Stimulated activated naive CD4-positive, alpha-beta T cell treated with Interleukin-2 at 50 U/mL for 16 hours (primary cell): ENCODE data around the gene NPSR1.
"Not testable (repeated sequence)": the region's sequence is repeated elsewhere in the genome, so short reads cannot be mapped to it uniquely, and the experiment has no call there.

Experiments
- DNase-seq: peaks from one replicate; lab custom pipeline; 2025; lab: John Stamatoyannopoulos, UW

Gene NPSR1

GRCh38 chr7:34835901-34836600 is 178.0 kb downstream of the NPSR1 start:
- DNase-seq, result no peak

- DNase-seq, result no peak
Measured at GRCh38 chr7:34837316-34837715, 179.3 kb downstream of the NPSR1 start.

GRCh38 chr7:34837801-34838201 is 179.8 kb downstream of the NPSR1 start:
- no peak for DNase-seq

GRCh38 chr7:34838329-34838728 is 180.3 kb downstream of the NPSR1 start:
- no peak for DNase-seq

- DNase-seq, result no peak
Measured at GRCh38 chr7:34839645-34840044, 181.6 kb downstream of the NPSR1 start.

GRCh38 chr7:34840176-34840785 is 182.3 kb downstream of the NPSR1 start:
- DNase-seq, result no peak

- DNase-seq, result no peak
Measured at GRCh38 chr7:34841326-34841725, 183.3 kb downstream of the NPSR1 start.

GRCh38 chr7:34842782-34843181 is 184.8 kb downstream of the NPSR1 start:
- no peak for DNase-seq

- DNase-seq, result no peak
Measured at GRCh38 chr7:34844406-34844805, 186.4 kb downstream of the NPSR1 start.

- DNase-seq, result no peak
Measured at GRCh38 chr7:34844936-34845665, 187.1 kb downstream of the NPSR1 start.

GRCh38 chr7:34845666-34846361 is 187.8 kb downstream of the NPSR1 start:
- no peak for DNase-seq

GRCh38 chr7:34846976-34847375 is 189.0 kb downstream of the NPSR1 start:
- DNase-seq, result no peak

GRCh38 chr7:34848670-34849069 is 190.7 kb downstream of the NPSR1 start:
- no peak for DNase-seq

- no peak for DNase-seq
Measured at GRCh38 chr7:34849163-34849960, 191.3 kb downstream of the NPSR1 start.

- DNase-seq, result no peak
Measured at GRCh38 chr7:34849986-34850385, 192.0 kb downstream of the NPSR1 start.

GRCh38 chr7:34850681-34851080 is 192.7 kb downstream of the NPSR1 start:
- DNase-seq, result no peak

GRCh38 chr7:34851431-34851830 is 193.4 kb downstream of the NPSR1 start:
- no peak for DNase-seq

- not testable (repeated sequence) for DNase-seq
Measured at GRCh38 chr7:34858444-34858843, 200.4 kb downstream of the NPSR1 start.

GRCh38 chr7:34859281-34859680 is 201.3 kb downstream of the NPSR1 start:
- DNase-seq, result not testable (repeated sequence)

GRCh38 chr7:34866222-34866621 is 208.2 kb downstream of the NPSR1 start:
- DNase-seq, result not testable (repeated sequence)

- DNase-seq, result not testable (repeated sequence)
Measured at GRCh38 chr7:34867341-34867740, 209.3 kb downstream of the NPSR1 start.

- not testable (repeated sequence) for DNase-seq
Measured at GRCh38 chr7:34868602-34869001, 210.6 kb downstream of the NPSR1 start.
